A549 (cell line): ENCODE data around the gene MESD. TPM values are rescaled to one million over a fixed set of nuclear protein-coding genes. Genes with fewer than 3 reads are reported as not detected.

ENCODE experiments used
- ATAC-seq, 2 experiments: fragments of 200-7000 bp in 1 of 2; fragments of >200 bp in 1 of 2; cut with Nextera tagmentation in 1 of 2; cut with Tn5 transposase in 1 of 2; 3 replicates each; pipeline versions ENCODE4 v1.8.0 to v1.9.1; 2018 to 2020; ENCODE audit warnings: mild to moderate bottlenecking in 1 of 2, moderate library complexity in 1 of 2
- CTCF ChIA-PET: fragments of 300-600 bp; sonication (Branson Sonifier 250); formaldehyde crosslinking; extraction: SDS; loops from one replicate; lab custom pipeline; 2021; ENCODE audit warnings: antibody characterized with exemption, inconsistent platforms; lab: Yijun Ruan, JAX
- POLR2A ChIA-PET: fragments of 350-600 bp; formaldehyde crosslinking; extraction: SDS; loops from one replicate; lab custom pipeline; 2021; ENCODE audit warnings: antibody characterized with exemption, inconsistent platforms; lab: Yijun Ruan, JAX
- DNase-seq, 2 experiments: peaks; one replicate each; pipeline versions ENCODE4 v3.0.0 to v3.0.0-alpha.2; 2011 to 2016; ENCODE audit warnings: low read depth in 1 of 2, low spot score in 1 of 2
- FAIRE-seq: peaks from 2 replicates; lab custom pipeline; 2011; peaks lifted over from hg19 to GRCh38; lab: Jason Lieb, UNC
- H3K27ac ChIP-seq, 2 experiments: fragments of >200 bp; sonication (Bioruptor Twin); formaldehyde crosslinking; 3 replicates each; pipeline ENCODE4 v1.5.1; 2016 to 2017
- H3K4me1 ChIP-seq: fragments of >200 bp; sonication (Bioruptor Twin); formaldehyde crosslinking; 3 replicates; pipeline ENCODE4 v1.6.1; 2016
- H3K4me2 ChIP-seq: fragments of >200 bp; sonication (Bioruptor Twin); formaldehyde crosslinking; 3 replicates; pipeline ENCODE4 v1.6.1; 2016
- H3K4me3 ChIP-seq: fragments of >200 bp; sonication (Bioruptor Twin); formaldehyde crosslinking; 3 replicates; pipeline ENCODE4 v1.5.1; 2016
- H3K9me3 ChIP-seq: fragments of >200 bp; sonication (Bioruptor Twin); formaldehyde crosslinking; 3 replicates; pipeline ENCODE4 v1.6.1; 2016
- BCL3 ChIP-seq: fragments of >200 bp; sonication (Bioruptor Twin); formaldehyde crosslinking; IDR thresholded peaks from 3 replicates; pipeline ENCODE4 v1.6.1; 2016
- CBX8 ChIP-seq: fragments of 200-600 bp; sonication (generic); IDR thresholded peaks from 2 replicates; pipeline ENCODE4 v1.6.1; 2016
- EP300 ChIP-seq, 2 experiments: fragments of >200 bp; sonication (Bioruptor Twin); formaldehyde crosslinking; IDR thresholded peaks; 2 replicates in 1 of 2; 3 replicates in 1 of 2; pipeline ENCODE4 v1.6.1; 2016 to 2017
- FOSL2 ChIP-seq, 2 experiments: fragments of 450-650 bp in 1 of 2; fragments of >200 bp in 1 of 2; sonication (Bioruptor Twin) in 1 of 2; formaldehyde crosslinking; IDR thresholded peaks; 2 replicates each; pipeline versions ENCODE4 v1.5.0 to v1.6.1; 2016 to 2020; ENCODE audit warnings: mild to moderate bottlenecking in 1 of 2, moderate library complexity in 1 of 2
- GATA3 ChIP-seq: IDR thresholded peaks from 2 replicates; pipeline ENCODE4 v1.6.1; 2012; ENCODE audit warnings: borderline replicate concordance
- HMGXB4 ChIP-seq: fragments of 250-450 bp; sonication (Bioruptor Pico); IDR thresholded peaks from 2 replicates; pipeline ENCODE4 v1.5.0; 2021; ENCODE audit warnings: mild to moderate bottlenecking, moderate library complexity, borderline replicate concordance
- JUNB ChIP-seq: fragments of >200 bp; sonication (Bioruptor Twin); formaldehyde crosslinking; IDR thresholded peaks from 2 replicates; pipeline ENCODE4 v1.6.1; 2016
- KDM5A ChIP-seq: fragments of 200-600 bp; sonication (generic); IDR thresholded peaks from 2 replicates; pipeline ENCODE4 v1.6.1; 2016; ENCODE audit warnings: antibody characterized with exemption, mild to moderate bottlenecking
- NPAS2 ChIP-seq: fragments of 250-450 bp; sonication (Bioruptor Pico); IDR thresholded peaks from 2 replicates; pipeline ENCODE4 v1.8.0; 2022; ENCODE audit warnings: mild to moderate bottlenecking, moderate library complexity, borderline replicate concordance
- POLR2A ChIP-seq: IDR thresholded peaks from 2 replicates; pipeline ENCODE4 v1.6.1; 2012; ENCODE audit warnings: mild to moderate bottlenecking, low read length
- RFX5 ChIP-seq: fragments of 450-650 bp; IDR thresholded peaks from 2 replicates; pipeline ENCODE4 v1.7.1; 2014; ENCODE audit warnings: antibody characterized with exemption, mild to moderate bottlenecking, moderate library complexity
- SREBF2 ChIP-seq: fragments of 450-650 bp; IDR thresholded peaks from 2 replicates; pipeline ENCODE4 v1.6.1; 2014; ENCODE audit warnings: mild to moderate bottlenecking, moderate library complexity
- USF2 ChIP-seq: fragments of 450-650 bp; IDR thresholded peaks from 2 replicates; pipeline ENCODE4 v1.6.1; 2014; ENCODE audit warnings: antibody characterized with exemption
- ZSCAN20 ChIP-seq: fragments of 250-450 bp; sonication (Bioruptor Pico); IDR thresholded peaks from 2 replicates; pipeline ENCODE4 v1.8.0; 2022; ENCODE audit warnings: mild to moderate bottlenecking, moderate library complexity
- WGBS: methylation state at CpG from one replicate; pipeline ENCODE4 v1.1.6; 2017; ENCODE audit errors: missing lambda C conversion rate; 5-methylcytosine and 5-hydroxymethylcytosine counted together
- polyA plus RNA-seq, 4 experiments: library from polyadenylated mRNA; depleted of rRNA in 3 of 4; stranded (reverse); fragments of >200 nt; fragmentation: RNase III in 1 of 4; extraction: RNeasy Plus Mini Kit Qiagen cat#74134 plus additional on column Dnase treatment in 1 of 4; gene quantifications; 2 replicates in 3 of 4; 3 replicates in 1 of 4; pipeline ENCODE4 v1.2.3, GENCODE V29; 2011 to 2017
- TF ChIP-seq, protein P1 (sequence below): fragments of 200-600 bp; sonication (generic); IDR thresholded peaks from 2 replicates; pipeline ENCODE4 v1.6.1; 2016; ENCODE audit warnings: antibody characterized with exemption, mild to moderate bottlenecking, moderate library complexity

MESD gene
- polyA plus RNA-seq, 2 of the 4 experiments (the other 2 are of a cell fraction) = 35.6 to 39.4 TPM

DNA sequence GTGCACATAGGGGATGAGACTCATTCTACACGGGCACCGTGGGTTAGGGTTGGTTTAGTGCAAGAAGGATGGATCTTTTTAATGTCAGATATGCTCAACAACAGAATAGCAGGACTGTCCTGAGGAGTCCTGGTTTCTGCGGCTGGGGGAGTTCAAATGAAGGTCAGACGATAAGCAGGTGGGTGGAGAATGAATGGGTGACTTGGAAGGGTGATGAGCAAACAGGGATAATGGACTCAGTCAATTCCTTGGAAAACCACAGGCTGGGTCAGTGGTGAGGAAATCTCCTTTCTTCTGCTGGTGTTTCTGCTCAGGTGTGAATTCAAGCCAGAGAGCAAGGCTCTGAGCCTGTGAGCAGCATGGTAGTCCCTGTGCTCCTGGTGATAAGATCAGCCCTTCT, 59.9 kb downstream of the MESD start:
- Histone ChIP-seq H3K27ac (no peak overlapping the region), H3K4me2 (no peak overlapping the region), H3K4me3 (no peak overlapping the region), H3K4me1 (no peaks in the 10 kb centered on the region; the same call in 2 of the 3 replicates), H3K9me3 (no peaks in the 10 kb centered on the region)
- WGBS = 34% methylated on average over 4 of the region's 4 CpGs
- CTCF ChIA-PET = interaction anchor here (1.0 to 1.9 kb wide), 3 partner anchors 20 to 150 kb away, joined by 3 to 4 read pairs (median 4); partner anchors contain the start of gene CEMIP
- ATAC-seq (no peak), FAIRE-seq (no peak), DNase-seq (no peak)
- TF ChIP-seq KDM5A (no peak), GATA3 (no peak), CBX8 (no peak), BCL3 (no peak), JUNB (no peak), HMGXB4 (no peak), FOSL2 (IDR thresholded peaks at IDR 0.05) (no peak), FOSL2 (CRISPR knock-in tag; IDR thresholded peaks at IDR 0.05) (no peak)
- POLR2A ChIA-PET = no interaction called here

DNA sequence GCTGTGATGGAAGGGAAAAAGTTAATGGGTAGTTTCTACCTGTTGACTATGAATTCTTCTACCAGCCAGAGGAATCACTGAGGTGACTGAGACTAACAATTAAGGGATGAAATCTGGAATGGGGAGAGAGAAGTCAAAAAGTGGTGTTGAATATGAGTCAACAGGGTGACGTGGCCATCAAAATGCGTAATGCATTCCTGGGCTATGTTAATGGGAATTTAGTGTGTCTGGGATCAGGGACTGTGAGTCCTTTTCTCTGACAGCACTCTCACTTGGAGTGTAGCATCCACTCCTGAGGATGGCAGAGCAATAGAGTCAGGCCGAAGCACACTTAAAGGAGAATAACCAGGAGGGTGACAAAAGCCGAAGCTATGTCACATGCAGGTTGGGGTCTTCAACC, 60.4 kb downstream of the MESD start:
- no peak overlapping the region for H3K27ac ChIP-seq
- DNase-seq (no peak), ATAC-seq (no peak; a peak in 1 of 6 replicates), FAIRE-seq (no peak)
- no peaks in the 10 kb centered on the region for H3K9me3 ChIP-seq
- no peak for TF ChIP-seq HMGXB4
- no peak for TF ChIP-seq SREBF2
- TF ChIP-seq, protein P1, sequence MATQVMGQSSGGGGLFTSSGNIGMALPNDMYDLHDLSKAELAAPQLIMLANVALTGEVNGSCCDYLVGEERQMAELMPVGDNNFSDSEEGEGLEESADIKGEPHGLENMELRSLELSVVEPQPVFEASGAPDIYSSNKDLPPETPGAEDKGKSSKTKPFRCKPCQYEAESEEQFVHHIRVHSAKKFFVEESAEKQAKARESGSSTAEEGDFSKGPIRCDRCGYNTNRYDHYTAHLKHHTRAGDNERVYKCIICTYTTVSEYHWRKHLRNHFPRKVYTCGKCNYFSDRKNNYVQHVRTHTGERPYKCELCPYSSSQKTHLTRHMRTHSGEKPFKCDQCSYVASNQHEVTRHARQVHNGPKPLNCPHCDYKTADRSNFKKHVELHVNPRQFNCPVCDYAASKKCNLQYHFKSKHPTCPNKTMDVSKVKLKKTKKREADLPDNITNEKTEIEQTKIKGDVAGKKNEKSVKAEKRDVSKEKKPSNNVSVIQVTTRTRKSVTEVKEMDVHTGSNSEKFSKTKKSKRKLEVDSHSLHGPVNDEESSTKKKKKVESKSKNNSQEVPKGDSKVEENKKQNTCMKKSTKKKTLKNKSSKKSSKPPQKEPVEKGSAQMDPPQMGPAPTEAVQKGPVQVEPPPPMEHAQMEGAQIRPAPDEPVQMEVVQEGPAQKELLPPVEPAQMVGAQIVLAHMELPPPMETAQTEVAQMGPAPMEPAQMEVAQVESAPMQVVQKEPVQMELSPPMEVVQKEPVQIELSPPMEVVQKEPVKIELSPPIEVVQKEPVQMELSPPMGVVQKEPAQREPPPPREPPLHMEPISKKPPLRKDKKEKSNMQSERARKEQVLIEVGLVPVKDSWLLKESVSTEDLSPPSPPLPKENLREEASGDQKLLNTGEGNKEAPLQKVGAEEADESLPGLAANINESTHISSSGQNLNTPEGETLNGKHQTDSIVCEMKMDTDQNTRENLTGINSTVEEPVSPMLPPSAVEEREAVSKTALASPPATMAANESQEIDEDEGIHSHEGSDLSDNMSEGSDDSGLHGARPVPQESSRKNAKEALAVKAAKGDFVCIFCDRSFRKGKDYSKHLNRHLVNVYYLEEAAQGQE = no peak
- TF ChIP-seq POLR2A = no peak
- TF ChIP-seq RFX5 = no peak
- TF ChIP-seq EP300 (IDR thresholded peaks at IDR 0.05) = no peak
- no peak for TF ChIP-seq ZSCAN20 (CRISPR knock-in tag)
- TF ChIP-seq NPAS2 (CRISPR knock-in tag) = no peak
- TF ChIP-seq CBX8 = no peak
- no peak for TF ChIP-seq USF2
- CTCF ChIA-PET = interaction anchor here (1.5 to 1.9 kb wide), 3 partner anchors 20 to 153 kb away, joined by 3 to 4 read pairs (median 4); partner anchors contain the start of gene CEMIP
- H3K4me1 ChIP-seq = no peaks in the 10 kb centered on the region
- no peak overlapping the region for H3K4me3 ChIP-seq
- 75% methylated on average over 4 of the region's 4 CpGs for WGBS
- no peak overlapping the region for H3K4me2 ChIP-seq
- POLR2A ChIA-PET = no interaction called here
